ENCODE measurements around the gene DGUOK. TPM values are rescaled to one million over a fixed set of nuclear protein-coding genes. Genes with fewer than 3 reads are reported as not detected.
A peak's percentile ranks its signal among the peaks of the same experiment; 100 is the strongest.

DGUOK gene
- total RNA-seq, 2 donors from 2014 or later, result 61.1 to 85.2 TPM

DNA sequence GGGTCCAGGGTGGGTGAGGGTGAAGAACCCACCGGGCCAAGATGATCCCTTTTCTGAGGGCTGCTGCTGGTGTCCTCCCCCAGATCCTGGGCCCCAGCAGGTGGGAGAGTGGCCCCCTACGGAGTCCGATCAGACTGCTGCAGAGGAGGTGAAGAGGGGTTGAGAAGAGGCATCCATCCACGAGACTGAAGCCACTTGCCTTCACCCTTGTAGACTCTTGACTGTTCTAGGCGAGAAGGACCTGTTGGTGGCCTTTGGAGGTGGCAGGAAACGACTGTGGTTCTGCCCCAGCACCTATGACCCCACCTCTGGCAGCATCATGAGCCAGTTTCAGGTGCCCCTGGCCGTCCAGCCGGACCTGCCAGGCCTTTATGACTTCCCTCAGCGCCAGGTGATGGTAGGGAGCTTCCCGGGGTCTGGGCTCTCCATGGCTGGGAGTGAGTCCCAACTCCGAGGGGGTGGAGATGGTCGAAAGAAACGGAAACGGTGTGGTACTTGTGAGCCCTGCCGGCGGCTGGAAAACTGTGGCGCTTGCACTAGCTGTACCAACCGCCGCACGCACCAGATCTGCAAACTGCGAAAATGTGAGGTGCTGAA lies 59.5 kb downstream of the DGUOK start:
- Histone ChIP-seq H3K9me3 (ENCODE audit: control insufficient read depth, low read length) (no peaks in the 10 kb centered on the region), H3K27ac (ENCODE audit: low read depth, low read length) (no peak overlapping the region), H3K9ac (ENCODE audit: extremely low read depth, low read length, poor library complexity, severe bottlenecking) (peak overlapping the region; percentile 66), H3K27me3 (ENCODE audit: control insufficient read depth, insufficient read depth, low read length, poor library complexity, severe bottlenecking) (peaks cover 9% of the 10 kb centered on the region), H3K4me1 (ENCODE audit: control insufficient read depth, insufficient read depth, low read length) (peaks cover 18% of the 10 kb centered on the region), H3K4me3 (ENCODE audit: low read length) (peak overlapping the region; percentile 83), H3K36me3 (ENCODE audit: control insufficient read depth, insufficient read depth, low read length) (peaks cover 22% of the 10 kb centered on the region)
- 92 to 94% methylated on average over 11 to 21 of the region's 21 CpGs for WGBS, 2 experiments (ENCODE audit: insufficient coverage in 1 of 2, insufficient read length in 1 of 2)
- peaks cover 23% of the 10 kb centered on the region for H3K27me3 Mint-ChIP-seq (ENCODE audit: insufficient read depth)
- peaks cover 54% of the 10 kb centered on the region for H3K4me1 Mint-ChIP-seq
- H3K36me3 Mint-ChIP-seq (ENCODE audit: low read depth), result peaks cover 30% of the 10 kb centered on the region
- DNase-seq, result no peak
- H3K4me3 Mint-ChIP-seq, result peak overlapping the region; percentile 69
- H3K9me3 Mint-ChIP-seq, result no peaks in the 10 kb centered on the region
- no peak overlapping the region for H3K27ac Mint-ChIP-seq
- TF ChIP-seq, protein P1, sequence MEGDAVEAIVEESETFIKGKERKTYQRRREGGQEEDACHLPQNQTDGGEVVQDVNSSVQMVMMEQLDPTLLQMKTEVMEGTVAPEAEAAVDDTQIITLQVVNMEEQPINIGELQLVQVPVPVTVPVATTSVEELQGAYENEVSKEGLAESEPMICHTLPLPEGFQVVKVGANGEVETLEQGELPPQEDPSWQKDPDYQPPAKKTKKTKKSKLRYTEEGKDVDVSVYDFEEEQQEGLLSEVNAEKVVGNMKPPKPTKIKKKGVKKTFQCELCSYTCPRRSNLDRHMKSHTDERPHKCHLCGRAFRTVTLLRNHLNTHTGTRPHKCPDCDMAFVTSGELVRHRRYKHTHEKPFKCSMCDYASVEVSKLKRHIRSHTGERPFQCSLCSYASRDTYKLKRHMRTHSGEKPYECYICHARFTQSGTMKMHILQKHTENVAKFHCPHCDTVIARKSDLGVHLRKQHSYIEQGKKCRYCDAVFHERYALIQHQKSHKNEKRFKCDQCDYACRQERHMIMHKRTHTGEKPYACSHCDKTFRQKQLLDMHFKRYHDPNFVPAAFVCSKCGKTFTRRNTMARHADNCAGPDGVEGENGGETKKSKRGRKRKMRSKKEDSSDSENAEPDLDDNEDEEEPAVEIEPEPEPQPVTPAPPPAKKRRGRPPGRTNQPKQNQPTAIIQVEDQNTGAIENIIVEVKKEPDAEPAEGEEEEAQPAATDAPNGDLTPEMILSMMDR (conservative IDR thresholded peaks at IDR 0.05), result no peak

DNA sequence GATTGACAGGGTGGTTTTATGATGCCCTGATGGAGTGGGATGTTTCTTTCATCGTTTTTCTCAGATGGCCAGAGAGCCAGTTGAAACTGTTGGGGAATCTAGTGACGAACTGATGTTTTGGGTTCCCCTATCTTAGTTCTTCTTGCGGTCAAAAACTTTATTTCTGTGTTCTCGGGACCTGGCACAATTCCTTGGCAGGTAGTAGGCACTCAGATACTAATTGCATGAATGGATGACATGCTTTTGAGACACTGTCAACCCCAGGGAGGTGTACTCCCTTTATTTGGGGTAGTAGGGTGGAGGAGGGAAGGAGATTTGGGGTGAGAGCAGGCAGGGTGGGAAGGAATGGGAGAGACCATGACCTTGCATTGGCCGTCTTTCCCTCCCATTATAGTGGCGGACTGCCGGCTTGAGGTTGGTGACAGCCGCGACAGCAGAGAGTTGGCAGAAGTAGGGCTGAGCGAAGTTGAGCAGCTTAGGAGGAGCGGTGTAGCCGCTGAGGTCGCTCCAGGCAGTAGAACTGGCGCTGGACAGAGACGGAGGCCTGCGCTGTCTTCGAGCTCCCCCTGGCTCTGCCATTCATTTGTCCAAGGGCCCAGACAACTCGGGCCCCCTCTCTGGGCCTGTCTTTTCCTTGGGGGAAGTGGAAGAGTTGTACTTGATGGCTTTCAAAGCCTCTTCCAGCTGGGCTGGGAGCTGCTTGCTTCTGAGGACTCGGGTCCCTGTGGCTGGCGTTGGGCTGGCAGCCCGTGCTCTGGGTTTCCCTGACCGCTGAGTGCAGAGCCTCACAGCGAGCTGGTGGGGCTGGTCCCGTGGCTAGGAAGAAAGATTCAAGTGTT lies 60.6 kb downstream of the DGUOK start:
- peaks cover 9% of the 10 kb centered on the region for H3K27me3 ChIP-seq (ENCODE audit: control insufficient read depth, insufficient read depth, low read length, poor library complexity, severe bottlenecking)
- 77 to 79% methylated on average over 12 to 24 of the region's 24 CpGs for WGBS, 2 experiments (ENCODE audit: insufficient coverage in 1 of 2, insufficient read length in 1 of 2)
- TF ChIP-seq, protein P1 (conservative IDR thresholded peaks at IDR 0.05), result peak; percentile 23
- Mint-ChIP-seq H3K9me3 (no peaks in the 10 kb centered on the region), H3K4me1 (peaks cover 44% of the 10 kb centered on the region), H3K4me3 (peak overlapping the region; percentile 69), H3K27ac (no peak overlapping the region), H3K27me3 (ENCODE audit: insufficient read depth) (peaks cover 11% of the 10 kb centered on the region), H3K36me3 (ENCODE audit: low read depth) (peaks cover 40% of the 10 kb centered on the region)
- no peaks in the 10 kb centered on the region for H3K9me3 ChIP-seq (ENCODE audit: control insufficient read depth, low read length)
- H3K4me1 ChIP-seq (ENCODE audit: control insufficient read depth, insufficient read depth, low read length), result peaks cover 18% of the 10 kb centered on the region
- no peak overlapping the region for H3K27ac ChIP-seq (ENCODE audit: low read depth, low read length)
- H3K36me3 ChIP-seq (ENCODE audit: control insufficient read depth, insufficient read depth, low read length), result peaks cover 22% of the 10 kb centered on the region
- peak overlapping the region; percentile 83 for H3K4me3 ChIP-seq (ENCODE audit: low read length)
- DNase-seq, result peak; percentile 61
- H3K9ac ChIP-seq (ENCODE audit: extremely low read depth, low read length, poor library complexity, severe bottlenecking), result no peak overlapping the region

DNA sequence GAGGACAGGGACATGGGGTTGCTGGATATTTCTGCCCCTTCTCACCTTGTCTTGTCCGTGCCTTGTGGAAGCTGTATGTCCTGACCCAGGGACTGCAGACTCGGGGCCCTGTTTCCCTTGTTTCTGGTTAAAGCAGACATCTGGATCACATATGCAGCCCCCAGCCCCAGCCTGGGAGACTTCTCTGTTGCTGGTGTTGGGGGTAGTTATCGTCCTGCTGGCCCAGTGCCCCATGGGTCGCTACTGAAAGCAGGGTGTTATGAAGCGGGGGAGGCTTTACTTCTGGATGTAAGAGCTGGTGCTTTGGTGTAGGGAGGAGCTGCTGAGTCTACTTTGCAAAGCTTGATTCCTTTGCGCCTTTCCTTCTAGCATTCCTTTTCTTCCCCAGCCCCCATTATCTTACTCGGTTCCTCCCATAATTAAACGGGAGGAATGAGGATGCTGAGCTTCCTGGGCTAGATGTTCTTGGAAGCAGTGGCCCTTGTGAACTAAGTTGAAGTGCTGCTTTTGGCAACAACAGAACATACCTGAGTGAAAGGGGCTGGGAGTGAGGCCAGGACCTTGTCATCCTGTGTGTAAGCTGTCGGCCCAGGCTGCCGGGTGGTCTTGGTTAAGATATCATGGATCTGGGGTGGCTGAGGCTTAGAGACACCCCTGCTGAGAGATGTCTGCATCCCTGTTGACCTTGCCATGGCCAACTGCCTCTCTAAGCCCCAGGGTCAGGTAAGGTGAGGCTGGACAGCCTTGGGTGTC lies 61.4 kb downstream of the DGUOK start:
- Histone ChIP-seq H3K4me1 (ENCODE audit: control insufficient read depth, insufficient read depth, low read length) (peaks cover 20% of the 10 kb centered on the region), H3K27ac (ENCODE audit: low read depth, low read length) (no peak overlapping the region), H3K9ac (ENCODE audit: extremely low read depth, low read length, poor library complexity, severe bottlenecking) (no peak overlapping the region), H3K9me3 (ENCODE audit: control insufficient read depth, low read length) (no peaks in the 10 kb centered on the region), H3K36me3 (ENCODE audit: control insufficient read depth, insufficient read depth, low read length) (peaks cover 29% of the 10 kb centered on the region), H3K27me3 (ENCODE audit: control insufficient read depth, insufficient read depth, low read length, poor library complexity, severe bottlenecking) (peaks cover 2% of the 10 kb centered on the region), H3K4me3 (ENCODE audit: low read length) (peak overlapping the region; percentile 83)
- Mint-ChIP-seq H3K27ac (no peak overlapping the region), H3K27me3 (ENCODE audit: insufficient read depth) (peaks cover 4% of the 10 kb centered on the region), H3K36me3 (ENCODE audit: low read depth) (peaks cover 40% of the 10 kb centered on the region), H3K4me1 (peaks cover 45% of the 10 kb centered on the region), H3K9me3 (no peaks in the 10 kb centered on the region), H3K4me3 (peak overlapping the region; percentile 69)
- TF ChIP-seq, protein P1 (conservative IDR thresholded peaks at IDR 0.05), result no peak
- no peak for DNase-seq
- WGBS, 2 experiments (ENCODE audit: insufficient coverage in 1 of 2, insufficient read length in 1 of 2), result 53 to 78% methylated on average over 3 to 10 of the region's 10 CpGs

All from endodermal cell (in vitro differentiated cells).